HG03354 (cell line): Measurements from ENCODE around the gene USP10.
"Not testable (repeated sequence)": the region's sequence is repeated elsewhere in the genome, so short reads cannot be mapped to it uniquely, and the experiment has no call there.

ENCODE experiments used
- ATAC-seq: cut with Tn5 transposase; IDR thresholded peaks from one replicate; pipeline ENCODE4 v1.9.1; 2021; ENCODE audit warnings: mild to moderate bottlenecking; ENCODE audit not compliant: unreplicated experiment, poor library complexity, severe bottlenecking

Gene USP10

DNA sequence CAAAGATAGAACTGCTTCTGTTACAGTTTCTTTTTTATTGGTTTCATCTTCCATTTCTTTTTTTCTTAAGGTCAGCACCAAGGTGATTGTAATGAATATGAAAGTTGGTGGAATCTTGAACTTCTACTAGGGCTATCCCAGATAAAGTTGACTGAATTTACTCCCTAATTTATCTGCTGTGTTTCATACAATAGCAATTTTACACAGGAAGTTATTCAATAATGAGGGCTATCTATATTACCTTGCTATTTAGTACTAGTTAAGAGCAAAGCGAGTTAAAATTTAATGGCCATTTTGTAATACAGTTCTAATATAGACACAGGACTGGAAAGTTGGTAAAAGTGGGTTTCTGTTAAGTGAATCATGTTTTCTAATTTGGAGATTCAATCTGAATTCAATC is 24.1 kb downstream of the USP10 start:
- ATAC-seq, result no peak

DNA sequence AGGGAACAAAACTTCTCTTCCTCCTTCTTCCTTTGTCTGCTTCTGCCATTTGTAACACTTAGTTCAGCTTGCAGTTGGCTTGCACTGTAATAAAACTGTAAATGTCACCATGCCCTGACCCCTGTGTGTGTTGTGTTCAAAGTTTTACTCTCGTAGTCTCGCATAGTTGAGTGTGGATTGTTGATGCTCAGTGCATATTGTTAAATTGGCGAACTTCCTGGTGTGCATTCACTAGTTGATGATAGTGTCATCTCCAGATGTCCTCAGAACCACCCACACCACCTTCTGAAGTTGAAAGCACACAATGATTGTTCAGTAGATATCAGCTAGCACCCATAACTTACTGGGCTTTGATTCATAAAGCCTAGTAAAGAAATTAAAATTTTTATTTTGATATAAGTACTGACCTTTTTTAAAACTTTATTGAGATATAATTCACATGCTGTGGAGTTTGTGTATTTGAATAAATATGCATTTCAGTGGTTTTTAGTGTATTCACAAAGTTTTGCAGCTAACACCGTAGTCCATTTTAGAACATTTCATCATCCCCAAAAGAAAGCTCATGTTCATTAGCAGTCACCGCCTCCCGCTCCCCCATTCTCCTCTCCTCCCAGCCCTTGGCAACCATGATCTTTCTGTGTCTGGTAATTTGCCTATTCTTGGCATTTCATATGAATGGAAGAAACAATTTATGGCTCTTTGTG is 25.0 kb downstream of the USP10 start:
- no peak for ATAC-seq

DNA sequence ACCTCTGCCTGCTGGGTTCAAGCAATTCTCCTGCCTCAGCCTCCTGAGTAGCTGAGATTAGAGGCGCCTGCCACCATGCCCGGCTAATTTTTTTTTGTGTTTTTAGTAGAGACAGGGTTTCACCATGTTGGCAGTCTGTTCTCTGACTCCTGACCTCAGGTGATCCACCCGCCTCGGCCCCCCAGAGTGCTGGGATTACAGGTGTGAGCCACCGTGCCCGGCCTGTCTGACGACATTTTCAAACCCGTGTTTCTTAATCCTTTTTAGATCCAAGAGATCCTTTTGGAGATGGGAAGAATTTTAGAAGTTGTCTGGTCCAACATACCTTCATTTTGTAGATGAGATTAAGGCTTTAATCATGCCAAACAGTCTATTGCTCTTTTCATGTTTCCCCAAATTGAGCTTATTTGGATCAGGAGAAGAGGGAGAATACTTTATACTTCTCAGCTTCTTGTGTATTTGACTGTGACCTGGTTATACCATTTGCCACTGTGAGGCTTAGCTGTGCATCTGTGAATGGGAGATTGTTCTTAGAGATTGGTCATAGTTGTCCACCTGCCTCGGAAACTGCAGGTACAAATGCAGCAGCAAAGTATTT is 25.8 kb downstream of the USP10 start:
- no peak for ATAC-seq

DNA sequence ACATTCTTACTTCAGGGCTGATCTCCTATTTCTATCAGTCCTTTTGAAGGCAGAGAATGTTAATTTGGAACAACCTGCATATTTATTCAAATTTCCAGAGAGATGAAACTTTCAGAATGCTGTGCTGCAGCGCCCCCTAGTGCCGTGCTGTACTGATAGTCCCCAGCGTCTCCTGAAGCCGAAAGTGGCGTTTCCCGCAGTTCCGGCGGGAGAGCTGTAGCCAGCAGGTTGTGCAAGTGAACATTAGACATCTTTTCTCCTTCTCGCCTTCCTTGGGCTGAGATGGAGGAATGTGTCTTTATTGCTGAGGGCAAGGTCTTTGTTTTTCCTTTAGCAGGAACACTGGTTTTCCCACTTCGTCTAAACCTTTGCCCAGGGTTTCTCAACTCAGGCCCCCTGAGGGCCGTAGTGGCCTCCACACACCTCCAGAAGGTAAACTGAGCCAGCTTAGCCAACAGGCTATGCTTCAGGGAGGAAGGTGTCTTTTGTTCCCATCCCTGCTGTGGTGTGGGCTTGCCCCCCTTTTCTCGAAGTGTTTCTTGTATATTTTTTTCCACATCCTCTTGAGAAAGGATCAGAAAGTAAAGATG is 26.4 kb downstream of the USP10 start:
- peak; percentile 47 for ATAC-seq

DNA sequence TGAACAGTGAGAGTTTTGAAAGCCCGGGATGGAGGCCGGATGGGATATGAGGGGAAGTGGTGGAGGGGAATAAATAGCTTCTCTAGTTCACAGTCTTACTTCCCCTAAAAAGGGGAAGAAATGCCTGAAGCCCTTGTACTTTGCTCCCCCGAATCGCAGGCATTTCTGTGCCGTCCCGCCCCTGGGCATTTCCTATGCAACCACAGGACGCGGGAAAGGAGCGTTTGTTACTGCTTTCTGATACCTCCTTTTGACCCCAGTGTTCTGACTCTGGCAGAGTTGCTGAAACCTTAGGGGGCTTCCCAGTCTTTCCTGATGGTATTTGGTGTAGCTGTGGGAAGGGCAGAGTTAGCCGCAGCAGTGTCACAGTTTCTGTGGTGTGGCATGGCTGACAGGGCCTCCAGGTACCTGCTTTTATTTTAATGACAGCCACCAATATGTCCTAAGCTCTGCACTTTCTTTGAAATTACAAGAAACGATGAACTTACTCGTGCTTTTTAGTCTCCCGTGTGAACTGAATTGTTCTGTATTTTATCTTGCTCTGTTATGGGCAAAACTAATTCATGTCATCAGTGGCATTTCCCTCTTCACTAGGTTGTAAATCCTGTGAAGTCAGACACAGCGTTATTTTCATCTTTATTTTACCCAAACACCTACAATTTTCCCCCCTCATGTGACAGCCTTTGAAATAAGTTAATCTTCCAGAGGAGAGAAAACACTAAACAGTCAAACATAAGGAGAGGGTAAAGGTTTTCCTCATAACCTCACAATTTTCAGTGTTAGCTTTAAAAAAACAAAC is 27.1 kb downstream of the USP10 start:
- ATAC-seq, result no peak

DNA sequence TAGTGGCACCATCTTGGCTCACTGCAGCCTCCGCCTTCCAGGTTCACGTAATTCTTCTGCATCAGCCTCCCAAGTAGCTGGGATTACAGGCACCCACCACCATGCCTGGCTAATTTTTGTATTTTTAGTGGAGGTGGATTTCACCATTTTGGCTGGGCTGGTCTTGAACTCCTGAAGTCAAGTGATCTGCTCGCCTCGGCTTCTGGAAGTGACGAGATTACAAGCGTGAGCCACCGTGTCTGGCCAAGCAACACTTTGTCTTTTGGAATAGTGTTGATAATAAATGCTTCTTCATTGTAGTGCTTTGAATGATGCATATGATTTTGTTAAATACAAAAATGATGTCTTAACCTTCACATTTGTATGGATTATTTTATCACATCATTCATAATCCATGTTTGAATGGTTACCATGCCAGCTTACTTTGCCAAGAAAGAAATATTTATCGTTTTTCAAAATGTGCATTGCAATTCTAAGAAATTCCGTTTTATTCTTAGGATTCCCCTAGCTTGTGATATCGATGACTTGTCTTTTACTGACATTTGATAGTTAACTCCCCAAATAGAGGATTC is 29.1 kb downstream of the USP10 start:
- ATAC-seq, result no peak

DNA sequence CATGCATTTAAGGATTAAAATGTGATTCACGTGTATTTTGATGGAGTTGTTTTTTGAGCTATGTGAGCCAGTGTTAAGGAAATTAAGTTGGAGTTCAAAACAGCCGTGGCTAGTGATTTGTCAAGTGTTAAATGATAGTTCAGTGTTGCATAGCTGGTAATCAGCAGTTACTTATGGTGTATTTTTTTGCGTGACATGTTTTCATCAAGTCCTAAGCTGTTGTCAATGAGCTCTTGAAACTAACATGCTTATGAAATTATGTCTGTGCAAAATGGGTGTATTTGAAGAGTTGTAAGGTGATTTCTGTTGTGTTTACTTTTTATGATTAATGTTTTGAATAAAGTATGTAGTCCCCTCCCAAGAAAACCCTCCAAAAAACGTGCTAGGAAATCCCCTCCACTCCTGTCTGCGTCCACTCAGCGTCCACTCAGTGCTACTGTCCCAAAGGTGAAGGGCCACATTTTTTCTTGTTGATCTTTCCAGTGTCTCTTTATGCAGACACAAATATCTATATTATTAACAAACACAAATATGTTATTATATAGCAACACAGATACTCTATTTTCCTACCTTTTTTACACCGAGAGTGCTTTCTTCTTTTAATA is 30.0 kb downstream of the USP10 start:
- peak; percentile 28 for ATAC-seq

DNA sequence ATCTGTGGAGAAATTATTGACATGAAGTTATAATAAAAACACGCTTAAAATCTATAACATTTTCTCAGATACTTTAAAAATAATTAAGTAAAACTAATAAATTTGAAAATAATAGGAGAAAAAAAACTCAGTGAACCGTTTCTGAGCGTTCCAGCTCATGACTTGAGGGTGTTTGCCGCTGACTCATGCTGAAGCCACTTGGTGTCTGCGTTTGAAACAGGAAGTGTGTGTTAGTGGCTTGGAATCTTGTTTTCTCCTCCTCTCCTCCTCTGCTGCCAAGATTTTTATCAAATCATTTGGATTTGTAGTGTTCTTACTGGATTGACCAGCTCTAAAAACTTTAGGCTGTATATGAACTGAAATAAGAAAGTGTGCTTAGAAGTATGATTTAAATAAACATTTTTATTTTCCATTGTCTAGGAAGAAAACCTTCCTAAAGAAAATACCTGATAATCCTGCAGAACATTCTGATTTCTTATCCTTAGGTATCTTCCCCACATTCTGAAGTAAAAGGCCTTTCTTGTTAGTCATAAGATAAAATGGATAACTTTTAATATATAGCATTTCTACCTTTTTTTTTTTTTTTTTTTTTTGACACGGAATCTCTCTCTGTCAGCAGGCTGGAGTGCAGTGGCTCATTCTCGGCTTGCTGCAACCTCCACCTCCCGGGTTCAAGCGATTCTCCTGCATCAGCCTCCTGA is 30.8 kb downstream of the USP10 start:
- peak; percentile 71 for ATAC-seq

DNA sequence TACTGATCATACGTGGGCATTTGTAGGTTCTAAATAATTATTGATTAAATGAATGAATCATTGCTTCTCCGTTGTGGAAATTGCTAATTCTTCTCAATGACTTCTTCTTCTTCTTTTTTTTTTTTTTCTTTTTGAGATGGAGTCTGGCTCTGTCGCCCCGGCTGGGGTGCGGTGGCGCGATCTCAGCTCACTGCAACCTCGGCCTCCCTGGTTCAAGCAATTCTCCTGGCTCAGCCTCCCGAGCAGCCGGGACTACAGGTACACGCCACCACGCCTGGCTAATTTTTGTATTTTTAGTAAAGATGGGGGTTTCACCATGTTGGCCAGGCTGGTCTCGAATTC is 32.5 kb downstream of the USP10 start:
- not testable (repeated sequence) for ATAC-seq

DNA sequence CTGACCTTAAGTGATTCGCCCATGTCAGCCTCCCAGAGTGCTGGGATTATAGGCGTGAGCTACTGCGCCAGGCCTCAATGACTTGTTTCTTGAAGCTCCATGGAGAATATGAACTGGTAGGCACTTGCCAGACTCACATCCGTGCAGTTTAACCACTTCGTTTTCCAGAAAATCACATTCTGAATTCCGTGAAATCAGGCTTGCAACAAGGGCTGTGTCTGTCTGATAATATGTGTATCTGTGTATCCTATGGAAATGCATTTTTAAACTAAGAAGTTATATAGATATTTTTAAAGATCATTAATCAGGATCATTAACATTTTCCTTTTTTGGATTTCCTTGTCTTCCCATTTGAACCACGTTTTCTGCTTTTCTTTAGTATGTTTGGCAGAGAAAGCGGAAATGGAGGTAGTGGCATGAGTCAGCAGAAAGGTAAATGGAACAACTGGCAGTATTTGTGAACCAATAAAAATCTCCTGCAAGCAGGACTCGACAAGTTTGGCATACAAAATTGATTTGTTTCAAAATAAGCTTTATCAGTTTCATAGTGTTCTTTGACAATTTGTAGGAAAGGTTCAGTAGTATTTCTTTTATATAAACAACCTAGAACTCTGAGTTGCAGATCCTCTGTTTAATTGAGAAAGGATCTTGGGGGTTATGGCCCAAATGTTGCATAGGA is 33.0 kb downstream of the USP10 start:
- ATAC-seq, result no peak

DNA sequence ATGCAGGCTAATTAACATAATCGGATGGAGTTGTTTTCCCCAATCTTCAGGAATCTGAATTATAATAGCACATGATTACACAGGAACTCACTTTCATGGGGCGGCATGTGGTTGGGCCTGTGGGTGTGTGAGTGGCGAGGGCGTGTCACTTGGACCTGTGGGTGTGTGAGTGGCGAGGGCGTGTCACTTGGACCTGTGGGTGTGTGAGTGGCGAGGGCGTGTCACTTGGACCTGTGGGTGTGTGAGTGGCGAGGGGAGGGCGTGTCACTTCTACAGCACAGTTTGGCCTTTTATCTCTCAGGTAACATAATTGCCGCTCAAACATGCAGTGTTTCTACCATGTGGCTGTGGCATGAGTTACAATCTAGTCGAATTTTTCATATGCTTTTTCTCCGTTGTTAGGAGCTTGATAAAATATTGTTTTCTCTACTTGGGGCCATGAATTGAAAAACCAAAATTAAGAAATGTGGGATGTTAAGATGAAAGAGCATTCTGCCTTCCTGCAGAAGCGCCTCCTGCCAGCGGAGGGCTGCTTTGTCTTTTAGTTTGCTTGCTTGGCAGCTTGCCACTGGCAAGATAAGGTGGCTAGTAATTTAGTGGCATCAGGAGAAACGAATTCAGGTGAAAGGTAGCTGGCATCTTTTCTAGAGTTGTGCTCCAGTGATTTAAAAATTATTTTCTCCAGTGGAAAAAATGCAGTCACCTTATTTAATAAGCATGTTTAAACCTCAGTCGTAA is 36.2 kb downstream of the USP10 start:
- no peak for ATAC-seq

DNA sequence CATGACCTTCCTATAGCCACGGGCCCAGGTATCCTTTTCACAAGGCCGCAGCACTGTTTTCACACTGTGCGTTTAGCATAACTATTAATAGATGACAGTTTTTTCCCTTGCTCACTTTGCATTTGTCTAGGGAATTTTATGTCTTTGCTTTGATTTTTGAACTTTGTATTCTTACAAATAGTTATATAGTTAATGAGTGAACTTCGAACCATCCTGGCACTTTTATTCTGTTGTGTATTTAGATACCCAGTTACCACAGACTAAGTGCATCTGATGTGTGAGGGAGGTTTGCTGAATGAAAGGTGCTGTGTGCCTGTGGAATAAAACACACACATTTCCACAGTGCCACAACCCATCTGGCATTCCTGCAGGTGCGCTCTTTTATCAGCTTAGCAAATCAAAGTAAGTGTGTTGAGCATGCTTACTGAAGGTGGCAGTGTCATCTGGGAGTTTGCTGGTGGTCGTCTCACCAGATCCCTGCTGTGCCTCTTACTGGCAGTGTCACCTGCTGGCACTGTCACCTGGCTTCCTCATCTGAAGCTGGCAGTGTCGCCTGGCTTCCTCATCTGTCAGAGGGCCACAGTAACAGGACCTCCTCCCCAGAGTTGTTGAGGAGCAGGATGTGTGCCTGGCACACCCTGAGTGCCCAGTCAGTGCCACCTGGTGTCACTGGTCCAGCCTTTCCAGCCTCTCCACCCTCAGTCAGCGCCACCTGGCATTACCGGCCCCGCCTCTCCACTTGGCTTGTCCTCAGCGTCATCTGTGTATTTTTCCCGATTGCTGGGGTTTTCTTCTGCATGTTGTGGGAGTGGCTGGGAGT is 37.6 kb downstream of the USP10 start:
- no peak for ATAC-seq

DNA sequence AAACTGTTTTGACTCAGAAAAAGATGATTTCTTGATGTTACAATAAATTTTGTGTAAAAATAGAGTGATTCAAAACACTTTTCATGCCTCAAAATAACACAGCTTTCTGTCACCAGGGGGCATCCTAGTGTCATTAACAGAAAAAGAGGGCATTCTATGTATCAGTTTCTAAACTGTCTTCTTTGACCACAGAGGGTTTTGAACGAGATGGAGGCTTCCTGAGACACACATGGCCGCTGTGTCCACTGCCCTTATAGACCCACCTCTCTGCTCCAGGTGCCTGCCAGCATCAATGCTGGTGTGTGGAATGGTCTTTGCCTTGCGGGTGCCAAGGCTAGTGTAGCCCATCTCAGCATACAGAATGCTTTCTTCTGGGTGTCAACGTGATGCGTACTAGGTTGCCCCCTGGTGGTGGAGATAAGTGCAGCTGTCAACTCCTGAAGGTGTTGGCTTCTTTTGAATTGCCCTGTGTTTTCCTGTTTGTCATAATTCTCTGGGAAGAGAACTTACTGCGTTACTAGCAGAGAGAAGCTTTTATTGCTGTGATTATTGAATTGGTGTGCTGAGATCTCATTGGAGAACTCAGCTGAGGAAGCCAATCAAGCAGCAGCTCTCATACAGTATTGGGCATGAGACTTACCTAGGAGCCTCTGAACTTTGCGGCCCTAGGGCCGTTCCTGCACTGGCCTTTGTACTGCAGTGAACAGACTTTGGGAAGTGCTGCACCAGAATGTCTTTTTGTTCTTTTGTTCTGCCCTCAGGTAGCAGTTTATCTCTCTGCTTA is 38.6 kb downstream of the USP10 start:
- peak; percentile 80 for ATAC-seq

DNA sequence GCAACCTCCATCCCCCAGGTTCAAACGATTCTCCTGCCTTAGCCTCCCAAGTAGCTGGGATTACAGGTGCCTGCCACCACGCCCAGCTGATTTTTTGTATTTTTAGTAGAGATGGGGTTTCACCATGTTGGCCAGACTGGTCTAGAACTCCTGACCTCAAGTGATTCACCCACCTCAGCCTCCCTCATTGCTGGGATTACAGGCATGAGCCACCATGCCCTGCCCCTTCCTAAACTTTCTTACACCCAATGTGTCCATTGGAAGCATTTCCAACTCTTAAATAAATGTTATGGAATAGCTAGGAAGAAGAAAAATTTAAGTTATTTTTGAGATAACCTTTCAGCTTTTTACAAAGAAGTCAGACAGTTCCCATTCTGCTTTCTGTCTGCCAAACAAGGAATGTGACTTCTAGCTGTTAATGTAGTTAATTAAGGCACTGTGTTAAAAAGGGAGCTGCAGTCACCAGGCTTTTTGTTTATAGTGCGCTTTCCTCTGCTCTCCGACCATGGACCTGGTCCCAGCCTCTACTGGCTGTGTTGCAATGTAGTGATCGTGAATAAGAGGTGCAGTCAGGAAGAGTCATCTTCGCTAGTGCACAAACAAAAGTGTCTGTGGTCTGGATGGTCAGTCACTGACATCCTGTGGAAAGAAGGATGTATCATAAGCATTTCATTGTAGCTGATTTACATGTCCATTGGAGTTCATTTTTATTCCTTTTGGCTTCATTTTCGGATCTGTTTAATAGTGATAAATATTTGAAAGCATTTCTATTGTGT is 39.7 kb downstream of the USP10 start:
- no peak for ATAC-seq

DNA sequence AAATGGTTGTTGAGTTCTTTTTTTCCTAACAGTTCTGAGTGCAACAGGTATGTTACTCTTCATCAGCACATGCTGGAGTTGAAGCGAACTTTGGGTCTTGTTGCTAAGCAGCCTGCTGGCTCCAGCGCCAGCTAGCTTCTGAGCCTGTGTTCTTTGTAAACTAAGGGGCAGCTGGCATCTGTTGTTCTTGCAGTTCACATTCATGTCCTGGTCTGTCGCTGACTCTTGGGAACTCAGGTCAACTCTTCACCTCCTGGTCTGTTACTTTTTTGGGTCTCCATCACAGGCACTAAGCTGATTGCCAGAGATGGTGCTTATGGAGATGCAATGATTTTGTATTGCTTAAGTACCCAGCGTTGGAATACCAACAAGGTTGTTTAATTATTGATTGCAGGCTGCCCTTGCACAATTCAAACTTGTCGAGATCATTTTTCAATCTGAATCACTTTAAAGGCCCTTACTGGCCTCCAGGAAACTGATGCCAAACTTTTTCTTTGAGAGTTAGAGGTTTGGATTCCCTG is 40.9 kb downstream of the USP10 start:
- ATAC-seq, result no peak

DNA sequence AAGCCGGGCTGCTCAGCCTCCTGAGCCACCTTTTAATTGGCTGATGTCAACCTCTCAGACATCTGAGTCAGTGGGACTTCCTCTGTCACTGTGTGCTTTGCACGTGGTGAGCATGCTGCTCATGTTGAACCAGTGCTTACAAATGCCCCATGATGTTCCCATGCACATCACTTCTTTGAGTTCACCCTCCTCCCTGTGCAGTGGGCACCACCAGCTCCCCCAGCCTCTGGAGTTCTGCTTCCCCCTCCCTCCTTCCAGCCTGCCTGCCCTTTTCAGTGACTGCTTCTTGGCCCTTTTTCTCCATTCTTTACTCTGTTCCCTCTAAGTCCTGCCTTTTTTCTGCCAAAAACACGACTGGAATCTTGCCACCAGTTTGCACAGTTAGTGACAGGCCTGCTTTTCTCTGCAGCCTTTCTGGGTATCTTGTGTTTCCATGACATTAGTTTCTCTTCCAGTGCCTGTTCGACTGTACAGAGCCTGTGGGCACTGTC is 41.6 kb downstream of the USP10 start:
- no peak for ATAC-seq
